Fibroblast of the aortic adventitia (primary cell): Measurements from ENCODE around the gene RDH8. TPM values are rescaled to one million over a fixed set of nuclear protein-coding genes. Genes with fewer than 3 reads are reported as not detected.

Experiments used
- DNase-seq: peaks from one replicate; pipeline ENCODE4 v3.0.0-alpha.2; 2010; ENCODE audit warnings: low read depth
- H3K4me3 ChIP-seq: 2 replicates; pipeline ENCODE4 v1.5.1; 2011; ENCODE audit warnings: low read depth, mild to moderate bottlenecking, control low read depth, low read length, moderate library complexity
- CTCF ChIP-seq: IDR thresholded peaks from 2 replicates; pipeline ENCODE4 v1.5.1; 2011; ENCODE audit warnings: mild to moderate bottlenecking, low read length, control low read depth, inconsistent platforms; ENCODE audit not compliant: insufficient read depth
- small RNA-seq: library from RNA; depleted of rRNA; stranded (forward); fragments of <200 nt; gene quantifications from one replicate; pipeline ENCODE3, GENCODE V24; 2012
- total RNA-seq: library from RNA; depleted of rRNA; stranded (reverse); fragments of >200 nt; gene quantifications from 2 replicates; pipeline ENCODE4 v1.2.3, GENCODE V29; 2012; ENCODE audit warnings: low replicate concordance

RDH8 gene
- total RNA-seq, 1 donor = not detected

GRCh38 chr19:10068205-10068604 is 54.9 kb downstream of the RDH8 start:
- no peak overlapping the region for H3K4me3 ChIP-seq
- TF ChIP-seq CTCF = no peak
- DNase-seq = no peak

GRCh38 chr19:10069046-10069445 is 55.8 kb downstream of the RDH8 start:
- DNase-seq = no peak
- TF ChIP-seq CTCF = no peak
- H3K4me3 ChIP-seq = no peak overlapping the region

GRCh38 chr19:10070730-10071446 is 57.6 kb downstream of the RDH8 start:
- H3K4me3 ChIP-seq = no peak overlapping the region
- no peak for DNase-seq
- no peak for TF ChIP-seq CTCF

Small RNA genes within 50 kb of the gene (small RNA-seq; reads per million reads assigned to genes)
- not detected for gene MIR5589

Other genes starting within 250 kb of the RDH8 start
- gene ZNF846, start 244.7 kb upstream of the RDH8 start, total RNA-seq = 14.6 and 46.0 TPM in 2 replicates
- 14.4 and 27.8 TPM in 2 replicates for gene FBXL12, start 194.4 kb upstream of the RDH8 start, total RNA-seq
- gene UBL5, start 185.6 kb upstream of the RDH8 start, total RNA-seq = 83.8 and 272 TPM in 2 replicates
- 18.6 and 59.7 TPM in 2 replicates for gene PIN1, start 178.2 kb upstream of the RDH8 start, total RNA-seq
- gene OLFM2, start 77.0 kb upstream of the RDH8 start, total RNA-seq = 0.82 and 16.0 TPM in 2 replicates
- 4.1 and 5.2 TPM in 2 replicates for gene COL5A3, start 3.0 kb upstream of the RDH8 start, total RNA-seq
- gene SHFL, start 72.8 kb downstream of the RDH8 start, total RNA-seq = 18.4 and 22.7 TPM in 2 replicates
- 0.09 and 0.90 TPM in 2 replicates for gene ANGPTL6, start 89.2 kb downstream of the RDH8 start, total RNA-seq
- 7.8 and 21.8 TPM in 2 replicates for gene PPAN, start 92.9 kb downstream of the RDH8 start, total RNA-seq
- 0.33 and 3.0 TPM in 2 replicates for gene P2RY11, start 98.2 kb downstream of the RDH8 start, total RNA-seq
- 120 and 193 TPM in 2 replicates for gene EIF3G, start 106.4 kb downstream of the RDH8 start, total RNA-seq
- 72.9 and 116 TPM in 2 replicates for gene DNMT1, start 181.5 kb downstream of the RDH8 start, total RNA-seq
- gene S1PR2, start 217.8 kb downstream of the RDH8 start, total RNA-seq = 9.7 and 44.6 TPM in 2 replicates
- 23.1 and 33.9 TPM in 2 replicates for gene MRPL4, start 238.7 kb downstream of the RDH8 start, total RNA-seq